HG02970 (cell line): ENCODE data around the gene WDR47.
"Not testable (repeated sequence)": the region's sequence is repeated elsewhere in the genome, so short reads cannot be mapped to it uniquely, and the experiment has no call there.

ENCODE experiments used
- ATAC-seq: cut with Tn5 transposase; IDR thresholded peaks from one replicate; pipeline ENCODE4 v1.9.1; 2021; ENCODE audit warnings: mild to moderate bottlenecking, moderate library complexity, moderate number of reproducible peaks; ENCODE audit not compliant: unreplicated experiment, low FRiP score

WDR47 gene

GRCh38 chr1:108969346-108969745 lies 72.6 kb downstream of the WDR47 start:
- ATAC-seq = no peak

GRCh38 chr1:108963052-108963686 lies 78.7 kb downstream of the WDR47 start, which contains the start of gene CLCC1:
Gene CLCC1, minus strand, starts transcription at chr1:108963484. Its CDS starts 13,047 bp downstream, at chr1:108950437.
- ATAC-seq = peak; percentile 89

- ATAC-seq = no peak
These were observed 79.2 kb downstream of the WDR47 start for GRCh38 chr1:108962681-108963051.

- ATAC-seq = no peak
These were observed 80.0 kb downstream of the WDR47 start for GRCh38 chr1:108961752-108962486.

- ATAC-seq = no peak
These were observed 80.7 kb downstream of the WDR47 start for GRCh38 chr1:108961198-108961597.

- no peak for ATAC-seq
These were observed 81.2 kb downstream of the WDR47 start for GRCh38 chr1:108960719-108961118.

- ATAC-seq = no peak
These were observed 84.0 kb downstream of the WDR47 start for GRCh38 chr1:108957888-108958287.

- ATAC-seq = no peak
These were observed 86.0 kb downstream of the WDR47 start for GRCh38 chr1:108955881-108956280.

GRCh38 chr1:108955111-108955510 lies 86.8 kb downstream of the WDR47 start:
- ATAC-seq = no peak

- ATAC-seq = no peak
These were observed 88.5 kb downstream of the WDR47 start for GRCh38 chr1:108953452-108953851.

- no peak for ATAC-seq
These were observed 90.7 kb downstream of the WDR47 start for GRCh38 chr1:108951242-108951641.

- ATAC-seq = no peak
These were observed 92.9 kb downstream of the WDR47 start for GRCh38 chr1:108949044-108949443.

- no peak for ATAC-seq
These were observed 93.9 kb downstream of the WDR47 start for GRCh38 chr1:108947871-108948525.

GRCh38 chr1:108936170-108936569 lies 105.7 kb downstream of the WDR47 start:
- no peak for ATAC-seq

GRCh38 chr1:108933944-108934343 lies 108.0 kb downstream of the WDR47 start:
- ATAC-seq = no peak

- ATAC-seq = not testable (repeated sequence)
These were observed 114.3 kb downstream of the WDR47 start for GRCh38 chr1:108927565-108927964.

- ATAC-seq = no peak
These were observed 116.0 kb downstream of the WDR47 start for GRCh38 chr1:108925920-108926319.
